HG02938 (cell line): ENCODE data around the gene BZW2.

Experiments used
- ATAC-seq: cut with Tn5 transposase; IDR thresholded peaks from one replicate; pipeline ENCODE4 v1.9.1; 2021; ENCODE audit warnings: mild to moderate bottlenecking, moderate library complexity; ENCODE audit not compliant: unreplicated experiment

Gene BZW2

DNA sequence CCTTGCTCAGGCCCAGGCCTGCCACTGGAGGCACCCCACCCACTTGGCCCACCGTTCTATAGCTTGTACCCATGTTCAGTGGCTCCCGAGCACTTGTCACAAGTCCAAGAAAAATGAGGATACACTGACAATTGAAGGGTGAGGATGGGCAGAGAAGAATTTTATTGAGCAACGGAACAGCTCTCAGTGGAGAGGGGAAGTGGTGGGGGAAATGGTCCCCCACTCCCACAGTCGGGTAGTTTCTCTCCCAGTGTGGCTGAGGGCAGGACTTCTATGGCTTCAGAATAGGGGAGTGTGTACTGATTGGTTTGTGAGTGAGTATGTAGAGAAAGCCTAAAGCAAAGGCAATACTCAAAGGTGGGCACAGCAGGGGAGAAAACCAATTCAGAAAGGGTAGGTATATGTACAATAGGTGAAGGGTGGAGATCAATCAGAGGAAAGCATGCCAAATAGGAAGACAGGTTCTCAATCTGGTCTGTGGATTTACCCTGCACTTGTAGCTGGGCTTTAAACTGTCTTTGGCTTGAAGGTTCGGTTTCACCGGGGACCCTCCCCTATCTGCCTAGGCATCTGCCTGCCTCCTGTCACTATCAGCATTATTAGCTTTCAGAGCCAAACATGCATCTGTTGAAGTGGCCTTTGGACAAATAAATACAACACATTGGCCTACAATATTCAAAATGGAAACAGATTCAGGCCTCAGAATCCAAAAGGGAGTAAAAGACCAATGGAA lies 98.7 kb downstream of the BZW2 start:
- ATAC-seq: no peak

DNA sequence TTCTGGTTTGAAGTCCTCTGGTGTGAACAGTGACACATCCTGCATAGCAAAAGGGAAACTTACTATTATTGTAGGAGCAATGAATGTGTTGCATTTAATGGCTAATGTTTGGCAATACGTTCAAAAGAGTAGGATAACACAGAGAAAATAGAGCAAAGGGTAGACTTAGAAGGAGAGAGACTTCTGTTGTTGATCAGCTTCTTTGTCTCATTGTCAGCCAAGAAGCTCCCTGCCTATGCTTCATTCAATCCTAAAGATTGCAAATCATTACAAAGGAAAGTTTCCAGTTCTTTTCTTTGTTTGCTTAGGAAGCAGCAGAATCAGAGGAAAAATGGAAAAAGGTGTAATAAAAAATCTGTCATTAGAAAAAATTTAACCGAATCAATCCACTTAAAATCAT lies 99.7 kb downstream of the BZW2 start:
- ATAC-seq: no peak

DNA sequence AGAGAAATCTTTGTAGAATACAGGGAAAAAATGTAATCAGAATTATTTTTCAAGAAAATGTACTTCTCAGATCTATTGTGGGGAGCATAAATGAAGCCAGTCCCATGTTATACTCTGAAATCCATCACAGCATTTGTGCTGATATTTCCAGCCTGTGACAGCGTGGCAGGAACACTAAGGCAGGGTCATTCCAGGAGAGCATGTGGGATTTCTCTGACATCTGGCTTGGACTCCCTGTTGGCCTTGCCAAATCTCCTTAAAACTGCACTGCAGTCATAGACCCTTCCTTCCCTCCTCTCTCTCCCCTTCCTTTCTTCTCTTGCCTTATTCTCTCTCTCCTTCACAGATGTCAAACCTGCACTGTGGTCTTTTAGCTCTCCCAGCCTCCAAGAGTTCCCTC lies 101.1 kb downstream of the BZW2 start:
- no peak for ATAC-seq

DNA sequence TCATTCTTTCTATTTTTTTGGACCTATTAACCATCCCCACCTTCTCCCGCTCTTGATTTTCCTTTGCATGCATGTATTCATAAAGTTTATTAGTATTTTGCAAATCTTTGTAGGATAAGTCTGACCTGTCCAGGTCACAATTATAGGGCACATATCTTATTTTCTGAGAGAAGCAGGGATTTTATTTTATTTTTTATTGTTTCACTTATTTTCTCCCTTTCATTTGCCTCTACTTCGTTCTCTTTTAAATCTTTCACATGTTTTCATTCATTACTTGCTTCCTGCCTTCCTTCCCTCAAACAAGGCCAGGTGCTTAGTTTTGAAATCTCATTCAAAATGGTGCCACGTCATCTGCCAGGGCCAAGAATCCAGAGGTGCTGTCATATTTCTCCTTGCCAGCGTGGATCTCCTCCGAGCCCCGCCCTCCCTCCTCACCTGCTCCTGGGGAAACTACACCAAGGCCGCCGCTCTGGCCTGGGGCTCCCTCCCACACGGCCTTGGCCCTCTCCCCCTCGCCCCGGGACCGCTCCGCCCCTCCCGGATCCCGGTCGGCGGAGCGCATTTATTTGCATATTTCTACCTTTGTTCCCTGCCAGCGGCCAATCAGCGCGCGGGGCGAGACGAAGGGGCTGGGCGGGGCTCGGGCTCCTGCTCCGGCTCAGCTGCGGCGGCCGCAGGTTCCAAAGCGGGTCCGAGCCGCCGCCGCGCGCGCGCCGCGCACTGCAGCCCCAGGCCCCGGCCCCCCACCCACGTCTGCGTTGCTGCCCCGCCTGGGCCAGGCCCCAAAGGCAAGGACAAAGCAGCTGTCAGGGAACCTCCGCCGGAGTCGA lies 107.3 kb downstream of the BZW2 start, which contains the start of gene TSPAN13:
Gene TSPAN13, plus strand, starts transcription at position 654 of the 830 bp plus-strand sequence. CDS start 213 bp downstream, outside the sequence.
- peak; percentile 53 for ATAC-seq

DNA sequence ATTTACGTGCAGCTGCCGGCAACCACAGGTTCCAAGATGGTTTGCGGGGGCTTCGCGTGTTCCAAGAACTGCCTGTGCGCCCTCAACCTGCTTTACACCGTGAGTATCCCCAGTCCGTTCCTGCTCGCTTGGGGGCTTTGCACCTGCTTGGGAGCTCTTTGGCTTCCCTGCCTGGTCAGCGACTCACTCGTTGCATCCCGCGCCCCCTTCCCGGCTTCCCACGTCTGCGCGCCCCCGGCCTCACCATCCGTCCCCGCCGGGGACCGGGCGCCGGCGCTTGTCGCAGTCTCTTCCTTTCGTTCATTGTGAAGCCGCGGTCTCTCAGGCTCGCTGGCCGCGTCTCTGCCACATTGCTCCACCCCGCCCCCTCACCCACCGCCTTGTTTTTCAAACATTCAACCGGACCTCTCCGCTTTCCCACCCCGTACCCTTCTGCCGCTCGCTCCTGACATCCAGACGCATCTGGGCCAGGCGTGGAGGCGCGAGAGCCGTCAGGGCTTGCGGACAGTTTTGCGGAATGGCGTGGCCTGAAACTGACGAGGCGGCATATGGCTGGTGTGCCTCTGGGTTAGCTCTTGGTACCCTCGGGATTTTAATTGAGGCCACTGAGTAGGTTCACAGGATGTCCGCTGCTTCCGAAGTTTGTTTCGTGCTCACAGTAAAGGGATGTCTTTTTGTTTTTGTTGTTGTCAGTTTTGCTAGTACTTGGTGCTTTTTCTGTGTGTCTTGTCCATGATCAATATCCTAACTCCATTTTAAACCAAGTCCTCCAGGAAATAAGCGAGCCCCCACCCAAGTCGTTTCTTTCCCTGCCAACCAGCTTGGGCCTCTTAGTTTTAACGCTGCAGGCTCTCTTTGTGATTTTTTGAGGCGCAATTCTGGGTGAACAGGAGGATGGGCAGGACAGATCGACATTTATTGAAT lies 108.2 kb downstream of the BZW2 start:
- peak; percentile 27 for ATAC-seq

DNA sequence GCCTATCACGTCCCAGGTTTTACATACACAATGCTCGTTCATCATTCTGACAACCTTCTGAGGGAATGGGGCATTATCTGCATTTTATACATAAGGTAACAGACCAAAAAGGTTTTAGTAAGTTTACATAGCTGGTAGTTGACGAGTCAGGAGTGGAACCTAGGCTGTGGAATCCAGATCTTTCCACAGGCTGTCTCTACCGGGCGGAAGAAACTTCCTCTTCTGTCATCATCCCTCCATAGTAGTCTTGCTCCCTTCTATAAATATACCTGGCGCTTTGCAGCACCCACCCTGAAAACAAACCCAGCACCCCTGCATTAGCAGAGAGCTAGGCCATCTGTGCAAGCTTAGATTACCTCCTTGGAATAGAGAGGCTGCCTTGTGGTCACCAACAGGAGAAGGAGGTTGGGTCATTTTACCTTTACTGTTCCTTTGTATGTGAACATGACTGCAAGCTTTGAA lies 108.9 kb downstream of the BZW2 start:
- no peak for ATAC-seq

DNA sequence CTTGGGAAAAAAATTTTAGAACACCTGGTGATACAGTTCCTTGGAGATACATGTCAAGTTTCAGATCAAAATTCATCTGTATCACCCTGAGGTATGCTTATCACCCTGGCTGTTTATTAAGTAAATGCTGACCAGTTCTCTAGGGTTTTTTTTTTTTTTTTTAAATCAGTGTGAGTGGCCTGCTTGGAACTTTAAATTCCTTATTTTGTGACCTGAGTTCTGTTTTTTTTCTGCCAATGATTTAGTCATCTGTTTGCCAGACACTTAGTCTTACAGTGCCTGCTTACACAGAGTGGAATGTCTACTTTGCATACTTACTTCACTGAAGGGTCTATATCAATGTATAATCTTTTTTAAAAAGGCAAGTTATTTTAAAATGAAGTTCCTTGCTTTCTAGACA lies 109.4 kb downstream of the BZW2 start:
- no peak for ATAC-seq
